GM23248 (cell line): ENCODE data around the gene KCNJ1.

Experiments used
- EZH2 ChIP-seq: fragments of 200-600 bp; sonication (generic); IDR thresholded peaks from 2 replicates; pipeline ENCODE4 v1.6.1; 2018; ENCODE audit warnings: antibody characterized with exemption, mild to moderate bottlenecking; ENCODE audit not compliant: insufficient read depth, poor library complexity, severe bottlenecking
- EZH2phosphoT487 ChIP-seq: fragments of 200-600 bp; sonication (generic); IDR thresholded peaks from 2 replicates; pipeline ENCODE4 v1.6.1; 2018; ENCODE audit warnings: antibody characterized with exemption, moderate library complexity, mild to moderate bottlenecking, low read depth; ENCODE audit not compliant: insufficient read depth

GRCh38 chr11:128874427-128874826 lies 7.3 kb upstream of the KCNJ1 start:
- TF ChIP-seq EZH2, result no peak
- no peak for TF ChIP-seq EZH2phosphoT487
